Inferior parietal cortex (tissue), 1 donor: ENCODE results near the gene DCT.

Experiments
- DNase-seq: peaks from one replicate; pipeline ENCODE4 v3.0.0-alpha.2; 2016; ENCODE audit errors: extremely low spot score

The DCT gene

DNA sequence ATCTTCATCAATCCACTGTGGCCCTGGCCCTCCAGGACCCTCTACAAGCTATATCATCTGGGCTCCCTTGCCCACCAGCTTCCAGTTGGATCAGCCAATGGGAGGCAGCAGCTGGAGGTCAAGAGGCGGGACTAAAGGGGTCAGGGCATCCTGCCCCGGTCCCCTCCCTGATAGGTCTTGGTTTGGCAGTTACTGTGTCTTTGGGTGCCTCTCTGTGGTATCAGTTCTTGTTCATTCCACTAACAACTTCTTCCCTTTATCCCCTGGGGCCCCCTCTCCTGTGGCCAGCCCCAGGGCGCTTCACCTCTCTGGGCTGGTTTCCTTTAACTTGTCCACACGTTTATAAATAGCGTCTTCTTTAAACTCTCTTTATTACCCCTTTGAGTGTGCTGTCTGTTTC is 83.6 kb downstream of the DCT start:
- no peak for DNase-seq

DNA sequence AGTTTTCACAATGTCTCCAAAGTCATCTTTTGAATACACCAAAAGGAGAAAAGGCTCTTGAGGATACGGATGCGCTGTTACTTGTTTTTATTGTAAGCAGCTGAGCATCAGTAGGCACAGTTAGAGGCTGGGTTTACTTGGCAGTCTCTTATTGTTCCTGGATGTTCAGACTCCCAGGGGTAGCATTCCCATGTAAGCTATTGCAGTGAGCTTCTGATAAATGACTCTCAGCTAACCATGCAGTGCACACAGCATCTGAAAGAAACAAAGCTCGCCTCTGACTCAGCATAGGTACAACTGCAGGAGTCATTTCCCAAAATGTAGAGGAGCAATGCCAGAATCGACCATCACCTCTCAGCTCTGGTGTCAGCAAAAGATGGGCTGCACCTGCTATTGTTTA is 84.8 kb downstream of the DCT start:
- no peak for DNase-seq

DNA sequence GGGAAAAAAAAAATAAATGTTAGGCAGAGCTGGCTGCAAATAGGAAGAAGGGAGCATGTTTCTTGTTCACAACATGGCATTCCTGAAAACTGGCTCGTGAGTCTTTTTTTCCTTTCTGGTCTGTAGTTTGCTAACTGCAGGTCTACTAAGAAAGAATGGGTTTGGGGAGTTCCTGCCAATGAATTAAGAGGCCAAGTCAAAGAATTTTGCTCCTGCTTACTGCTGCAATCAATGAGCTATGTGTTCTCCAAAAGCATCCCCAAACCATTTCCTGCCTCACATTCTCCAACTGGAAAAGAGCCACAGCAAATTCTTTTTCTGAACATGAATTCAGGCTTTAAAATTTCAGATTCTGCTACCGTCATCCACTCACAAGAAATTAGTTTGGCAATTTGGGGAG is 88.6 kb downstream of the DCT start:
- no peak for DNase-seq

GRCh38 chr13:94389604-94390351 is 89.7 kb downstream of the DCT start:
- DNase-seq, result no peak

DNA sequence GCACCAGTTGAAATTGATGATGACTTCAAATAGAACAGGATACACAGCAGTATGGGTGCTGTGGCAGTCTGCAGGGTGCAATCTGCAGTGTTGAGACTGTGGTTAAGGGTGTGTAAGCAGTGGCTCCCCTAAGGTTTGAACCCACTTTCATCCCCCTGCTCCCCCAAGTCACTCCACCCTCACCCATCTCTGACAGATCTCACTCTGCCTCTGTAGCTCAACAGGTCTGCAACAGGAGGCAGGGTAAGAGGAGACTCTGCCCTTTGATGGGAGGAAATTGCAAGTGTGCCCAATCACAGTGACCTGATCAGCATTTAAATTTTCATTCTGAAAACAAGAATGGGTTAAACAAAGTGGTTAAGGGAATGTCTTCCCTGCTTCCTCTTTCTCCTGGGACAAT is 92.4 kb downstream of the DCT start:
- no peak for DNase-seq
